B cell (primary cell): ENCODE results near the gene HMCN1.

Source experiments
- CTCF ChIP-seq: fragments of 200-600 bp; IDR thresholded peaks from one replicate; pipeline ENCODE4 v1.8.0; 2022; ENCODE audit warnings: antibody characterized with exemption, mild to moderate bottlenecking
- EZH2 ChIP-seq: IDR thresholded peaks from 2 replicates; pipeline ENCODE4 v1.6.1; 2012; ENCODE audit warnings: borderline replicate concordance, low read depth, mild to moderate bottlenecking, moderate library complexity, low read length; ENCODE audit not compliant: insufficient read depth, poor library complexity, severe bottlenecking

GRCh38 chr1:185716095-185716494, 18.1 kb upstream of the HMCN1 start:
- TF ChIP-seq CTCF (no peak), EZH2 (no peak)
